Keratinocyte (primary cell): Measurements from ENCODE around the gene PLPP3.

Experiments used
- CTCF ChIP-seq, 3 experiments: IDR thresholded peaks in 1 of 3; conservative IDR thresholded peaks in 1 of 3; optimal IDR thresholded peaks in 1 of 3; 2 replicates in 2 of 3; 3 replicates in 1 of 3; pipeline versions ENCODE3 to v1.5.1; 2011; ENCODE audit warnings: low read length in 3 of 3, mild to moderate bottlenecking in 3 of 3, moderate library complexity in 2 of 3, control low read depth in 1 of 3, inconsistent platforms in 1 of 3; ENCODE audit not compliant: insufficient read depth in 2 of 3; ENCODE audit errors: extremely low read depth in 1 of 3
- EZH2 ChIP-seq: IDR thresholded peaks from one replicate; pipeline ENCODE4 v1.6.1; 2012; ENCODE audit warnings: inconsistent platforms, mild to moderate bottlenecking, low read length, moderate library complexity

DNA sequence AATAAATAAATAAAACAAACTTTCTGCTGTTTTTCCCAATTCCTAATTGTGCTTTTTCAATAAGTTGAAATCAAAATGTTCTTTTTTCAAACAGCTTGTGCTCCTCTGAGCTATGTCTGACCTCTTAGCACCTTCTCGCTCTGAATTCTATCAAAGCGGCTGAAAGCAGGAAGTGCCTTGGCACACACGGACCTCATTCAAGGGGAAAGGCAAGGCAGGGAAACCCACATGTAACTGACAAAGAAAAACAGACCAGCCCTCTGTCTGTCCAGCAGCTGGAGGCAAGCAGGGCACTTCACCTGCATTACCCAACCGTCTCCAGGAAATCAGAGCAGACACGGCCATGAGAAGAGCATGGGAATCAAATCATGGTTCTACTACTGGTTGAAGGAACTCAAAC is 56.7 kb downstream of the PLPP3 start:
- no peak for TF ChIP-seq CTCF (optimal IDR thresholded peaks at IDR 0.05 in 1 of 3, IDR thresholded peaks at IDR 0.05 in 1 of 3, conservative IDR thresholded peaks at IDR 0.05 in 1 of 3; ENCODE audit: extremely low read depth in 1 of 3, insufficient read depth in 2 of 3, low read length in 3 of 3)
- TF ChIP-seq EZH2, result no peak
